ENCODE results near the gene RALGAPA1.

- TF ChIP-seq CTCF (IDR thresholded peaks at IDR 0.05; ENCODE audit: borderline replicate concordance, extremely low read depth, low read length, poor library complexity, severe bottlenecking): no peak
- no peak for TF ChIP-seq EZH2 (IDR thresholded peaks at IDR 0.05; ENCODE audit: borderline replicate concordance, low read depth, low read length, severe bottlenecking)
These were observed 29.7 kb downstream of the RALGAPA1 start for GRCh38 chr14:35779368-35779767.

Data from DND-41 (cell line).